Ishikawa (cell line): ENCODE data around the gene MN1.

Experiments used
- CEBPB ChIP-seq: IDR thresholded peaks from 2 replicates; pipeline ENCODE4 v1.6.1; 2012
- EGR1 ChIP-seq: IDR thresholded peaks from 2 replicates; pipeline ENCODE4 v1.6.1; 2012
- EP300 ChIP-seq: IDR thresholded peaks from 2 replicates; pipeline ENCODE4 v1.6.1; 2012; ENCODE audit warnings: borderline replicate concordance
- FOXM1 ChIP-seq: IDR thresholded peaks from 2 replicates; pipeline ENCODE4 v1.6.1; 2012; ENCODE audit warnings: low read depth, borderline replicate concordance
- RAD21 ChIP-seq: IDR thresholded peaks from 2 replicates; pipeline ENCODE4 v1.6.1; 2012; ENCODE audit warnings: low read depth
- TCF12 ChIP-seq: IDR thresholded peaks from 2 replicates; pipeline ENCODE4 v1.6.1; 2012; ENCODE audit warnings: low read depth
- YY1 ChIP-seq: IDR thresholded peaks from 2 replicates; pipeline ENCODE4 v1.6.1; 2012; ENCODE audit warnings: low read depth
- TF ChIP-seq, protein P1 (sequence below): IDR thresholded peaks from 2 replicates; pipeline ENCODE4 v1.6.1; 2012
- TF ChIP-seq, protein P2 (sequence below): IDR thresholded peaks from 2 replicates; pipeline ENCODE4 v1.6.1; 2012; ENCODE audit warnings: low read depth, mild to moderate bottlenecking
- TF ChIP-seq, protein P3 (sequence below): IDR thresholded peaks from 2 replicates; pipeline ENCODE4 v1.6.1; 2012

DNA sequence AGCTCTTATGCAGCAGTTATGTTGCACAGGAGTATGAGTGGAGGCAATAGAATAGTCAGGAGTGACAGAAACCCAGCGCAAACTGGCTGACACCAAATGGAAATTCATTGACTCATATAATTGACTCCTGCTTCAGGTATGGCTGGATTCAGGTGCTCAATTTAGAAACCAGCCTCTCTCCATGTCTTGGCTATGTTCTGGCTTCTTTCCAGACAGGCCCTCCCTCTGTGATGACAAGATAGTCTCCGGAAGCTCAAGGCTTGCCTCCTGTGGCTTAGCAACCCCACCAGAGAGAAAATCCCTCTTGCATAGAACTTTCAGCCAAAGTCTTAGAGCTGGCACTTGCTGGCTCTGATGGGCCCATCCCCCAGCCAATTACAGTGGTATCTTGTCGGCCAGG is 28.1 kb upstream of the MN1 start:
- TF ChIP-seq, protein P1, sequence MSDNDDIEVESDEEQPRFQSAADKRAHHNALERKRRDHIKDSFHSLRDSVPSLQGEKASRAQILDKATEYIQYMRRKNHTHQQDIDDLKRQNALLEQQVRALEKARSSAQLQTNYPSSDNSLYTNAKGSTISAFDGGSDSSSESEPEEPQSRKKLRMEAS, result no peak
- TF ChIP-seq EP300, result no peak
- TF ChIP-seq RAD21, result no peak
- TF ChIP-seq, protein P2, sequence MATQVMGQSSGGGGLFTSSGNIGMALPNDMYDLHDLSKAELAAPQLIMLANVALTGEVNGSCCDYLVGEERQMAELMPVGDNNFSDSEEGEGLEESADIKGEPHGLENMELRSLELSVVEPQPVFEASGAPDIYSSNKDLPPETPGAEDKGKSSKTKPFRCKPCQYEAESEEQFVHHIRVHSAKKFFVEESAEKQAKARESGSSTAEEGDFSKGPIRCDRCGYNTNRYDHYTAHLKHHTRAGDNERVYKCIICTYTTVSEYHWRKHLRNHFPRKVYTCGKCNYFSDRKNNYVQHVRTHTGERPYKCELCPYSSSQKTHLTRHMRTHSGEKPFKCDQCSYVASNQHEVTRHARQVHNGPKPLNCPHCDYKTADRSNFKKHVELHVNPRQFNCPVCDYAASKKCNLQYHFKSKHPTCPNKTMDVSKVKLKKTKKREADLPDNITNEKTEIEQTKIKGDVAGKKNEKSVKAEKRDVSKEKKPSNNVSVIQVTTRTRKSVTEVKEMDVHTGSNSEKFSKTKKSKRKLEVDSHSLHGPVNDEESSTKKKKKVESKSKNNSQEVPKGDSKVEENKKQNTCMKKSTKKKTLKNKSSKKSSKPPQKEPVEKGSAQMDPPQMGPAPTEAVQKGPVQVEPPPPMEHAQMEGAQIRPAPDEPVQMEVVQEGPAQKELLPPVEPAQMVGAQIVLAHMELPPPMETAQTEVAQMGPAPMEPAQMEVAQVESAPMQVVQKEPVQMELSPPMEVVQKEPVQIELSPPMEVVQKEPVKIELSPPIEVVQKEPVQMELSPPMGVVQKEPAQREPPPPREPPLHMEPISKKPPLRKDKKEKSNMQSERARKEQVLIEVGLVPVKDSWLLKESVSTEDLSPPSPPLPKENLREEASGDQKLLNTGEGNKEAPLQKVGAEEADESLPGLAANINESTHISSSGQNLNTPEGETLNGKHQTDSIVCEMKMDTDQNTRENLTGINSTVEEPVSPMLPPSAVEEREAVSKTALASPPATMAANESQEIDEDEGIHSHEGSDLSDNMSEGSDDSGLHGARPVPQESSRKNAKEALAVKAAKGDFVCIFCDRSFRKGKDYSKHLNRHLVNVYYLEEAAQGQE, result no peak
- TF ChIP-seq TCF12, result no peak
- TF ChIP-seq, protein P3, sequence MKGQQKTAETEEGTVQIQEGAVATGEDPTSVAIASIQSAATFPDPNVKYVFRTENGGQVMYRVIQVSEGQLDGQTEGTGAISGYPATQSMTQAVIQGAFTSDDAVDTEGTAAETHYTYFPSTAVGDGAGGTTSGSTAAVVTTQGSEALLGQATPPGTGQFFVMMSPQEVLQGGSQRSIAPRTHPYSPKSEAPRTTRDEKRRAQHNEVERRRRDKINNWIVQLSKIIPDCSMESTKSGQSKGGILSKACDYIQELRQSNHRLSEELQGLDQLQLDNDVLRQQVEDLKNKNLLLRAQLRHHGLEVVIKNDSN, result no peak
- TF ChIP-seq CEBPB, result no peak
- TF ChIP-seq FOXM1, result no peak
- TF ChIP-seq EGR1, result no peak
- no peak for TF ChIP-seq YY1
